Activated T-cell treated with anti-CD3 and anti-CD28 coated beads for 24 hours (primary cell): ENCODE data around the gene GLIPR2.
"Not testable (repeated sequence)": the region's sequence is repeated elsewhere in the genome, so short reads cannot be mapped to it uniquely, and the experiment has no call there.

ENCODE experiments used
- DNase-seq: peaks from one replicate; pipeline ENCODE4 v3.0.0-alpha.2; 2020; ENCODE audit warnings: low read depth

Gene GLIPR2, protein sequence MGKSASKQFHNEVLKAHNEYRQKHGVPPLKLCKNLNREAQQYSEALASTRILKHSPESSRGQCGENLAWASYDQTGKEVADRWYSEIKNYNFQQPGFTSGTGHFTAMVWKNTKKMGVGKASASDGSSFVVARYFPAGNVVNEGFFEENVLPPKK

GRCh38 chr9:36136272-36136893, at the start of gene GLIPR2:
TSS of gene GLIPR2 (plus strand) at chr9:36136733. CDS start at chr9:36136779, 46 bp downstream.
- peak; percentile 70 for DNase-seq

GRCh38 chr9:36087054-36087453, 49.5 kb upstream of the GLIPR2 start:
- not testable (repeated sequence) for DNase-seq

DNA sequence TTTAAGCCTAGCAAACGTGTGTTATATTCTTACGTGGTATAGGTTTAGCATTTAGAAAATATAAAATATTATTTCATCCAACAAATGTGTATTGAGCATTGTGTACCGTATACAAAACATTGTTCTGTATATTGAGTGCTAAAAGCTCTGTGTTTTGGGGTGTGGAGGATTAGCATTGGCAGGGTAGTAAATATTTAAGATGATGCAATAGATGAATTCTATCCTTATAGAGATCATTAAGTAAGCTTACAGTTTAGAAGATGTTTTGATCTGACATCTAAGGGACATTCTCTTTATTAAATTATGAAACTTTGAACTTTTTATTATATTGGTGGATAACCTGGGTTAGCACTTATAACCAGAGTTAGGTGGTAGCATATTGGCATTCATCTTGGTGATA, 48.5 kb upstream of the GLIPR2 start:
- DNase-seq = no peak

- DNase-seq = no peak
Observed at GRCh38 chr9:36091026-36091953, 45.2 kb upstream of the GLIPR2 start.

GRCh38 chr9:36092014-36092413, 44.5 kb upstream of the GLIPR2 start:
- no peak for DNase-seq

DNA sequence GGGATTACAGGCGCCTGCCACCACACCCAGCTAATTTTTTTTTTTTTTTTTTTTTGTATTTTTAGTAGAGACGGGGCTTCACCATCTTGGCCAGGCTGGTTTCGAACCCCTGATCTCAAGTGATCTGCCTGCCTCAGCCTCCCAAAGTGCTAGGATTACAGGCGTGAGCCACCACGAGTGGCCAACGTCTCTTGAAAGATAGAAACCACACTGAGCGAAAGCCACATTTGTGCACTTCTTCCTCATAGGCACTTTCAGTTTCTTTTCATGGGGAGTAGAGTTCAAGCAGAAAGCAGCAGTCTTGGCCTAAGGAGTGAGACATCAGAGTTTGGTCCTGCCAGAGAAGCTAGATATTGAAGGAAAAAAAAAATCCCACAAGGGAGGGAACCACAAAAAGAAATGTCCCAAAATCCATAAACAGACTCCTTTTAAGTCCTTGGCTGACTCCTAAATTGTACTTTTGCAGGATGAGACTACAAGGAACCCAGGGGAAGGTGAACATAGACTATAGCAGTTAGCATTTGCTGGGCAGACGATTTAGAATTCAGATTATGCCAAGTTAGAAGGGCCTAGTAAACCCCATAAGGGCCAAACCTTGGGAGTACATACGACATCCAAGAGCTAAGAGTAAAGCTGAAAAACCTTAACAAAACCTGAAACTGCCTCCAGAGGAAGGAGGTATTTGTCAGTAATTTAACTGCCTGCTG, 43.9 kb upstream of the GLIPR2 start:
- DNase-seq = peak; percentile 11

- DNase-seq = no peak
Observed at GRCh38 chr9:36093384-36093783, 43.1 kb upstream of the GLIPR2 start.

DNA sequence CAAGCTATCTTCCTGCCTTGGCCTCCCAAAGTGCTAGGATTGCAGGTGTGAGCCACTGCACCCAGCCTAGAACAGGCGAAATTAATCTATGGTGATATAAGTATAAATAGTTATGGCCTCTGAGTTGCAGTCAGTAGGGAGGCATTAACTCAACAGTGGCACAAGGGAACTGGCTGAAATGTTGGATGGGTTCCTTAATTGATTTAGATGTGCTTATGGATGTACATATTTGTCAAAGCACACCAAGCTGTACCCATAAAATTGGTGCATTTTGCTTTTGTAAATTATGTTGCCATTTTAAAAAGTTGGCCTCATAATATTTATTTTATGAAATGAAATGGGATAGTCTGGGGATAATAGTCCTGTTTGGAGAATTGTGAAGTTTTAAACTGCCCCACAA, 36.8 kb upstream of the GLIPR2 start:
- DNase-seq = no peak

GRCh38 chr9:36100532-36100931, 36.0 kb upstream of the GLIPR2 start:
- no peak for DNase-seq

DNA sequence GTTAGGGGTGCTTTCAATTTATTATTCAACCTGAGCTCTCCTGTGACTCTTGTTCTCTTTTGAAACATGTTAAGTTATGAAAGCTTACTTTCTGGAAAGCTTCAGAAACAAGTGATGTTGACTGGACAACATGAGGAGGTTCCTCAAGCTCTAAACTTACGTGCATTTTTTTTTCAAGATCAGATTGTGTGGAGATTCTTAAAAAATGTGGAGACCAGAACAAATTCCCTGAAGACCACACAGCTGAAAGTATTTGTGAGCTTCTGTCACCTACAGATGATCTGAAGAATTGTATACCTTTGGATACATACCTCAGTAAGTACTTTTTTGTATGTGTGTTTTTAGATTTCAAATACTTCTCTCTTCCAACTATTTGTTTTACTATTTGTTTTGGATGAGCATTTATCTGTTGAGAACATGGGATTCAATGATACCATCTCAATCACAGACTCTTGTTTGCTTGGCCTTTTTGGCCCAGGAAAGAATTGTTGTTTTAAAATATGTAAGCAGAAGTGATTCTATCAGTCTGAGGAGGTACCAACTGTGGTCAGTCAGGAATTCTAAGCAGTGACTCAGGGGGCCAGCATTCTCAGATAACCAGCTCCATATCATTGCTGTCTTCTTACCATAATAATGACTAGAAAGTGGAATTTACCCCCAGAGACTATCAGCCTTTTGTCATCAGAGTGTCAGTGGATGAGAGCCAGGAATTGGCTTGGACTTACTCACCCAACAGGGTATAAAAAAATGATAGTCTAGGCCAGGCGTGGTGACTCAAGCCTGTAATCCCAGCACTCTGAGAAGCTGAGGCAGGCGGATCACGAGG, 34.4 kb upstream of the GLIPR2 start:
- DNase-seq = no peak

DNA sequence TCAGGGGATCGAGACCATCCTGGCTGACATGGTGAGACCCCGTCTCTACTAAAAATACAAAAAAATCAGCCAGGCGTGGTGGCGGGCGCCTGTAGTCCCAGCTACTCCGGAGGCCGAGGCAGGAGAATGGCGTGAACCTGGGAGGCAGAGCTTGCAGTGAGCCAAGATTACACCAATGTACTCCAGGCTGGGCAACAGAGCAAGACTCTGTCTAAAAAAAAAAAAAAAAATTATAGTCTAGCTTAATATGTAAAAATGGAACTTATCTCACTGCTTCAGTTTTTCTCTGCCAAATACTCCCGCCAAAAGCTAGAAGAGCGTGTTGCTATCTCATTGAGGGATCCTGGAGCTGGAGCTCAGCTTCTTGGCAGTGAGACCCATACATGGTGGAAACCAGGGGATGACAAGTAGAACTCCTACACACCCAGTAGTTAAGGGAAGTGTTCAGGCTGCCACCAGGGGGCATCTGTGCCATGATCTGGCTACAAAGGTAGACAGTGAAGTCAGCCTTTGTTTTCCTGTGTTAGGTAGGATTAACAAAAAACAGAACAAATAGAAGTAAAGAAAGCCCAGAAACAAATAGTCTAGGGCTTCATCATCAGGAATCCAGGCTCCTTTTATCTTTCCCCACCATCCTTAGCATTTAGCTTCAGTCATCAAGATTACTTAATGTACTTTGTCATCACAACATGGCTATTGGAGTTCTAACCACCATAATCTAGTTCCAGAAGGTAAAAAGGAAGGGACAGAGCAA, 33.6 kb upstream of the GLIPR2 start:
- peak; percentile 79 for DNase-seq

DNA sequence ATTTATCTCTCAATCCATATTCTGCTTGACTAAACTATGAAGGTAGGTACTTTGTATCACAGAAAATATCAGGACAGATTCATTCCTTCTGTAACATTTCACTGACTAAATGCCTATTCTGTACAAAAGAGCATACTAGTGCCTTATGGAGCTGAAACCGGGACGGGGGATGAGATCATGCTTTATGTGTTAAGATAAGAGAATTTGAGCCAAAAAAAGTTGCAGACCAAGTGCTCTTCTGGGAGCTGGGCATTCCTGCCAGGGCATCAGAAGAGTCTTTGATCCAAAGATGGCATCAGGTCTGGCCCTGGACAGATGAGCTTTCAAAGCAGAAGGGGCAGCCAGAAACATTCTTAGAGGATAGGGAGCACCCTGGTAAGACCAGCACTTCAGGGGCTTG, 27.5 kb upstream of the GLIPR2 start:
- DNase-seq = no peak

DNA sequence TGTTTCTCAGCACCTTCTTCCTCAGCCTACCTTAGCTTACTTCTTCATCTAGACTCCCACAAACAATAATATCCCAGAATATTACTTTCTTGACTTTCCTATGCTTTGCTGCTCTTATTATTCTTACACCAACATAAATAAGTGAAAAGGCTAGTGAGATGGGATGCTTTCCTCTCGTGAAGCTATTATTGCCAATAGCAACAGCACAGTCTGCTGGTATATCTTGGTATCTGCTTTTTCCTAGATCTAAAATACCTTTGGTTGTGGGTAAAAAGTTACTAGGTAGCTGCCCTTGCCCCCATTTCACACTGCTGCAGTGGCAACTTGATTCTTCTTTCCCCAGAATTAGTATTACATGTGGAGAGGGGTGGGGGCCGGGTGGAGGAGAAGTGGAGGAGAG, 26.1 kb upstream of the GLIPR2 start:
- no peak for DNase-seq

GRCh38 chr9:36112516-36112915, 24.0 kb upstream of the GLIPR2 start:
- DNase-seq = no peak

- DNase-seq = no peak
Observed at GRCh38 chr9:36113999-36114398, 22.5 kb upstream of the GLIPR2 start.

GRCh38 chr9:36116593-36116992, 19.9 kb upstream of the GLIPR2 start:
- DNase-seq = no peak

- no peak for DNase-seq
Observed at GRCh38 chr9:36118201-36118600, 18.3 kb upstream of the GLIPR2 start.

DNA sequence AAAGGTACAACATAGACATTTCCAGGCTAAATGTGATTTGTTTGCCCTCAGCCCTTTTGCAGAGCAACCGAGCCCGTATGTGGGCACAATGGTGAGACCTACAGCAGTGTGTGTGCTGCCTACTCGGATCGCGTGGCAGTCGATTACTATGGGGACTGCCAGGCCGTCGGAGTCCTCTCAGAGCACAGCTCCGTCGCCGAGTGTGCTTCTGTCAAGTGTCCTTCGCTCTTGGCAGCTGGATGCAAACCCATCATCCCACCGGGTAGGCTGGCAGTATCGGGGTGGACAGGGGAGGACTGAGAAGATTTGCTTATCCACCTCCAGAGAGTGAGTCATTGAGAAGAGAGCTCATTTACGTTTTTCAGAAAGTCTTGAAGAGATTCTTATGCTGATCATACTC, 17.8 kb upstream of the GLIPR2 start:
- DNase-seq = no peak

GRCh38 chr9:36119476-36119875, 17.1 kb upstream of the GLIPR2 start:
- DNase-seq = no peak

- DNase-seq = no peak
Observed at GRCh38 chr9:36120705-36121104, 15.8 kb upstream of the GLIPR2 start.

DNA sequence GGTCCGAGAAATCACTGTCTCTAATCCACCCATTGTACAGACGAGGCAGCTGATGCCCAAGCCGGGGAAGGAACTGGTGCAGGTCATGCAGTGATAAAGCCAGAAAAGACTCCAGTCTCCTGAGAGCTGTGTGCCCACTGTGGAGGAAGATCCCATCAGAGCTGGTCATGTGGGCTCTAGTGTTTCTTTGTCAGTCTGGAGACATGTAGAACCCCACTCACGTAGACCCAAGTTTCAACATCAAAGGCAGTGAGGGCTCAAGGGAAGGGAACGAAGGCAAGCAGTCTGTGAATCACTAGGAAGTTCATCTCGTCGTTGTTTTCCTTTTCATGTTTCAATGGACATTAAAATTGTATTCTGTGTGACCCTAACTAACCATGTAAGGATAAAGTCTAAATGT, 14.6 kb upstream of the GLIPR2 start:
- no peak for DNase-seq
